Keratinocyte (primary cell): ENCODE data around the gene DOCK1. TPM values are rescaled to one million over a fixed set of nuclear protein-coding genes. Genes with fewer than 3 reads are reported as not detected.

Experiments used
- DNase-seq: peaks from one replicate; pipeline ENCODE4 v3.0.0-alpha.2; 2011; ENCODE audit warnings: low read depth, missing footprints, low spot score
- FAIRE-seq: peaks from 2 replicates; lab custom pipeline; 2011; peaks lifted over from hg19 to GRCh38; lab: Jason Lieb, UNC
- H2AFZ ChIP-seq: 2 replicates; pipeline ENCODE4 v1.6.0; 2012; ENCODE audit warnings: low read length, control low read depth, inconsistent platforms; ENCODE audit not compliant: control insufficient read depth
- H3K27ac ChIP-seq: 2 replicates; pipeline ENCODE4 v1.5.1; 2011; ENCODE audit warnings: low read length; ENCODE audit not compliant: control insufficient read depth, insufficient read depth
- H3K27me3 ChIP-seq: 3 replicates; pipeline ENCODE4 v1.6.0; 2011; ENCODE audit warnings: low read length; ENCODE audit not compliant: control insufficient read depth, insufficient read depth; ENCODE audit errors: extremely low read depth
- H3K36me3 ChIP-seq, 2 experiments: 2 replicates in 1 of 2; 3 replicates in 1 of 2; pipeline ENCODE4 v1.5.1; 2011; ENCODE audit warnings: low read length in 2 of 2, mild to moderate bottlenecking in 1 of 2; ENCODE audit not compliant: control insufficient read depth in 2 of 2, insufficient read depth in 2 of 2; ENCODE audit errors: extremely low read depth in 1 of 2
- H3K4me1 ChIP-seq: 3 replicates; pipeline ENCODE4 v1.5.1; 2011; ENCODE audit warnings: low read length; ENCODE audit not compliant: control insufficient read depth, insufficient read depth; ENCODE audit errors: extremely low read depth
- H3K4me2 ChIP-seq: 3 replicates; pipeline ENCODE4 v1.6.0; 2011; ENCODE audit warnings: low read depth, low read length; ENCODE audit not compliant: control insufficient read depth, insufficient read depth; ENCODE audit errors: extremely low read depth
- H3K4me3 ChIP-seq, 3 experiments: fragments of 200-600 bp in 1 of 3; sonication (generic) in 1 of 3; 2 replicates in 2 of 3; 3 replicates in 1 of 3; pipeline ENCODE4 v1.5.1; 2011 to 2016; ENCODE audit warnings: low read length in 3 of 3, mild to moderate bottlenecking in 3 of 3, control low read depth in 2 of 3, inconsistent platforms in 1 of 3, low read depth in 1 of 3, mixed read lengths in 1 of 3, mixed run types in 1 of 3, moderate library complexity in 1 of 3; ENCODE audit not compliant: control insufficient read depth in 2 of 3, insufficient read depth in 2 of 3; ENCODE audit errors: extremely low read depth in 1 of 3
- H3K79me2 ChIP-seq: 2 replicates; pipeline ENCODE4 v1.6.0; 2012; ENCODE audit warnings: low read length; ENCODE audit not compliant: control insufficient read depth, insufficient read depth
- H3K9ac ChIP-seq: 3 replicates; pipeline ENCODE4 v1.6.0; 2011; ENCODE audit warnings: low read length; ENCODE audit not compliant: control insufficient read depth, insufficient read depth; ENCODE audit errors: extremely low read depth
- H3K9me1 ChIP-seq: 3 replicates; pipeline ENCODE4 v1.6.0; 2011; ENCODE audit warnings: low read length; ENCODE audit not compliant: control insufficient read depth, insufficient read depth; ENCODE audit errors: extremely low read depth
- H3K9me3 ChIP-seq: 2 replicates; pipeline ENCODE4 v1.5.1; 2012; ENCODE audit warnings: low read depth, low read length; ENCODE audit not compliant: control insufficient read depth
- H4K20me1 ChIP-seq: 3 replicates; pipeline ENCODE4 v1.6.0; 2011; ENCODE audit warnings: low read length; ENCODE audit not compliant: control insufficient read depth, insufficient read depth; ENCODE audit errors: extremely low read depth
- EZH2 ChIP-seq: IDR thresholded peaks from one replicate; pipeline ENCODE4 v1.6.1; 2012; ENCODE audit warnings: inconsistent platforms, mild to moderate bottlenecking, low read length, moderate library complexity
- dilution Hi-C: fragments of 300-500 bp; cut with MboI; formaldehyde crosslinking; loops from one replicate; pipeline ENCODE4 v1.7.0; 2020; ENCODE audit warnings: low sequenced_read_pairs; ENCODE audit not compliant: extremely low pct_ligation_motif_present
- polyA plus RNA-seq, 5 experiments: library from polyadenylated mRNA; depleted of rRNA in 3 of 5; stranded (reverse) in 3 of 5; stranded (forward) in 1 of 5; unstranded in 1 of 5; fragments of >200 nt; gene quantifications; 1 replicate in 1 of 5; 2 replicates in 3 of 5; 3 replicates in 1 of 5; pipeline versions ENCODE4 v1.2.1 to v1.2.3, GENCODE V29; 2011 to 2012; ENCODE audit warnings: missing spikeins in 2 of 5, low read depth in 1 of 5, low replicate concordance in 1 of 5
- TF ChIP-seq, protein P1 (sequence below), 3 experiments: IDR thresholded peaks in 1 of 3; conservative IDR thresholded peaks in 1 of 3; optimal IDR thresholded peaks in 1 of 3; 2 replicates in 2 of 3; 3 replicates in 1 of 3; pipeline versions ENCODE3 to v1.5.1; 2011; ENCODE audit warnings: low read length in 3 of 3, mild to moderate bottlenecking in 3 of 3, moderate library complexity in 2 of 3, control low read depth in 1 of 3, inconsistent platforms in 1 of 3; ENCODE audit not compliant: insufficient read depth in 2 of 3; ENCODE audit errors: extremely low read depth in 1 of 3

DOCK1 gene
- polyA plus RNA-seq, 1 donor (not counting 4 experiments of a cell fraction or from before 2014, with no cell fraction given): 15.7 TPM

- FAIRE-seq (no peak), DNase-seq (no peak)
- dilution Hi-C loops: no loop called here
- Histone ChIP-seq H3K4me3 (no peak overlapping the region), H3K27ac (no peak overlapping the region), H3K27me3 (no peaks in the 10 kb centered on the region), H3K9me1 (no peaks in the 10 kb centered on the region), H3K36me3 (peaks cover 6 to 13% of the 10 kb centered on the region in 2 experiments), H4K20me1 (no peaks in the 10 kb centered on the region), H3K79me2 (no peaks in the 10 kb centered on the region), H3K9ac (no peak overlapping the region), H2AFZ (no peak overlapping the region), H3K9me3 (no peaks in the 10 kb centered on the region), H3K4me2 (no peak overlapping the region), H3K4me1 (no peaks in the 10 kb centered on the region)
- TF ChIP-seq, protein P1, sequence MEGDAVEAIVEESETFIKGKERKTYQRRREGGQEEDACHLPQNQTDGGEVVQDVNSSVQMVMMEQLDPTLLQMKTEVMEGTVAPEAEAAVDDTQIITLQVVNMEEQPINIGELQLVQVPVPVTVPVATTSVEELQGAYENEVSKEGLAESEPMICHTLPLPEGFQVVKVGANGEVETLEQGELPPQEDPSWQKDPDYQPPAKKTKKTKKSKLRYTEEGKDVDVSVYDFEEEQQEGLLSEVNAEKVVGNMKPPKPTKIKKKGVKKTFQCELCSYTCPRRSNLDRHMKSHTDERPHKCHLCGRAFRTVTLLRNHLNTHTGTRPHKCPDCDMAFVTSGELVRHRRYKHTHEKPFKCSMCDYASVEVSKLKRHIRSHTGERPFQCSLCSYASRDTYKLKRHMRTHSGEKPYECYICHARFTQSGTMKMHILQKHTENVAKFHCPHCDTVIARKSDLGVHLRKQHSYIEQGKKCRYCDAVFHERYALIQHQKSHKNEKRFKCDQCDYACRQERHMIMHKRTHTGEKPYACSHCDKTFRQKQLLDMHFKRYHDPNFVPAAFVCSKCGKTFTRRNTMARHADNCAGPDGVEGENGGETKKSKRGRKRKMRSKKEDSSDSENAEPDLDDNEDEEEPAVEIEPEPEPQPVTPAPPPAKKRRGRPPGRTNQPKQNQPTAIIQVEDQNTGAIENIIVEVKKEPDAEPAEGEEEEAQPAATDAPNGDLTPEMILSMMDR (optimal IDR thresholded peaks at IDR 0.05 in 1 of 3, IDR thresholded peaks at IDR 0.05 in 1 of 3, conservative IDR thresholded peaks at IDR 0.05 in 1 of 3; ENCODE audit: extremely low read depth in 1 of 3, insufficient read depth in 2 of 3, low read length in 3 of 3): no peak
- TF ChIP-seq EZH2: no peak
These were observed 150.0 kb downstream of the DOCK1 start for GRCh38 chr10:127055263-127055662.

DNA sequence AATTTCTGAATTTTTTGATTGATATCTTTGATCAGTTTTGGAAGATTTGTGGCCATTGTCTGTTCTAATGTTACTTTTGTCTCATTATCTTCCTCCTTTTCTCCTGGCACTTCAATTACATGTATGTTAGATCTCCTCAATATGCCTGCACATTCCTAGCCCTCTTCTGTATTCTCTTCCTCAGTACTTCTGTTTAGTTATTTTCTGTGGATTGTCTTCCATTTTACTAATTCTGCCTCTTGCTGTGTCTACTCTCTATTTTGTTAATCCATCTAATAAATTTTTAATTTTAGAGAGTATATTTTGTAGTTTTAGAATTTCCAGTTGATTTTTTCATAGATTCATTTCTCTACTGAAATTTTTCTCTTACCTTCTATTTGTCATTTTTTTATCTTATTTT, 154.1 kb downstream of the DOCK1 start:
- H3K79me2 ChIP-seq: no peaks in the 10 kb centered on the region
- H3K27ac ChIP-seq: no peak overlapping the region
- DNase-seq (no peak), FAIRE-seq (no peak)
- H2AFZ ChIP-seq: no peak overlapping the region
- H3K4me3 ChIP-seq: no peak overlapping the region
- H4K20me1 ChIP-seq: no peaks in the 10 kb centered on the region
- H3K9ac ChIP-seq: no peak overlapping the region
- dilution Hi-C loops: no loop called here
- H3K4me1 ChIP-seq: no peaks in the 10 kb centered on the region
- H3K4me2 ChIP-seq: no peak overlapping the region
- no peaks in the 10 kb centered on the region for H3K9me1 ChIP-seq
- peaks cover 6 to 12% of the 10 kb centered on the region in 2 experiments for H3K36me3 ChIP-seq
- TF ChIP-seq, protein P1 (optimal IDR thresholded peaks at IDR 0.05 in 1 of 3, IDR thresholded peaks at IDR 0.05 in 1 of 3, conservative IDR thresholded peaks at IDR 0.05 in 1 of 3; ENCODE audit: extremely low read depth in 1 of 3, insufficient read depth in 2 of 3, low read length in 3 of 3): no peak
- no peak for TF ChIP-seq EZH2
- no peaks in the 10 kb centered on the region for H3K27me3 ChIP-seq
- no peaks in the 10 kb centered on the region for H3K9me3 ChIP-seq
